Suprapubic skin (tissue), 3 donors: Measurements from ENCODE around the gene PTPRN2.

Source experiments
- POLR2A ChIP-seq, 2 donors: fragments of 450-650 bp; IDR thresholded peaks; one replicate each; pipeline ENCODE4 v1.6.1; 2017; ENCODE audit warnings: antibody characterized with exemption in 2 of 2, mild to moderate bottlenecking in 2 of 2, moderate library complexity in 2 of 2
- TF ChIP-seq, protein P1 (sequence below), 2 donors: fragments of 200-600 bp in 1 of 2; fragments of 450-650 bp in 1 of 2; sonication (generic) in 1 of 2; IDR thresholded peaks; one replicate each; pipeline ENCODE4 v1.5.1; 2016 to 2019; ENCODE audit warnings: antibody characterized with exemption in 2 of 2, mild to moderate bottlenecking in 1 of 2, moderate library complexity in 1 of 2

DNA sequence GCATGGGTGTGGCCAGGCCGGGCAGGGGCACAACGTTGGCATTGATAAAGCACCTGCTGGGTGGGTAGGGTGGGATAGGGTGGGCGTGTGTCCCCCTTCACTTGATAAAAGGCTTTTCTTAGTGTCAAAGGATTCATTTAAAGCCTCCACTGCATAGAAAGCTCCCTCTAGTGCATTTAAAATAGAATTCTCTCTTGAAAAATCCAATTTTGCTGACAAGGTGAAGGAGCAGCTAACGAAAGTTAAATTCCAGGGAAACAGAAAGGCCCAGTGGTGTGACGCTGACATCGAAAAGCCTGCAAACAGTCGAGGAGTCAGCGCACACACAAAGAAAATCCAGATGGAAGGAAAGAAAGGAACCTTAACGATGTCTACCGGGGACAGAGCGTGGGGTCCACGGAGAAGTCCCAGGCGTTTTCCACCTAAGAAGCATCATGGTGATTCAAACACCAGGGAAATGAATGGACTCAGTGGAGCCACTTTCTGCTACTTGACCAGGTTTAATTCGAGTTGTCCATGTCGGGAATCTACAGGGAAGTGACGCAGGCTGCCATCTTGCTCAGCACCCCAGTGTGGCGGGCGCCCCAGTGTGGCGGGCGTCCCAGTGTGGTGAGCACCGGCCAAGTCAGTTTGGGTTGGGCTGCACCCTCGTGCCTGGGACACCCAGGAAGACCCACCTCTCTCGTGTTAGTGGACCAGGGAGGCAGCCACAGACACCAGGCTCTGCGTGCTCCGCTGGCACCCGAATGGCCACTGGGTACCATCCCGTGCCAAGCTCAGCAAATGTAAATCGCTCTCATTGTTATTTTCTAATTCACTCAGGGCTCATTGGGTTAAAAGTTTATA, 1033.0 kb downstream of the PTPRN2 start:
- TF ChIP-seq, protein P1, sequence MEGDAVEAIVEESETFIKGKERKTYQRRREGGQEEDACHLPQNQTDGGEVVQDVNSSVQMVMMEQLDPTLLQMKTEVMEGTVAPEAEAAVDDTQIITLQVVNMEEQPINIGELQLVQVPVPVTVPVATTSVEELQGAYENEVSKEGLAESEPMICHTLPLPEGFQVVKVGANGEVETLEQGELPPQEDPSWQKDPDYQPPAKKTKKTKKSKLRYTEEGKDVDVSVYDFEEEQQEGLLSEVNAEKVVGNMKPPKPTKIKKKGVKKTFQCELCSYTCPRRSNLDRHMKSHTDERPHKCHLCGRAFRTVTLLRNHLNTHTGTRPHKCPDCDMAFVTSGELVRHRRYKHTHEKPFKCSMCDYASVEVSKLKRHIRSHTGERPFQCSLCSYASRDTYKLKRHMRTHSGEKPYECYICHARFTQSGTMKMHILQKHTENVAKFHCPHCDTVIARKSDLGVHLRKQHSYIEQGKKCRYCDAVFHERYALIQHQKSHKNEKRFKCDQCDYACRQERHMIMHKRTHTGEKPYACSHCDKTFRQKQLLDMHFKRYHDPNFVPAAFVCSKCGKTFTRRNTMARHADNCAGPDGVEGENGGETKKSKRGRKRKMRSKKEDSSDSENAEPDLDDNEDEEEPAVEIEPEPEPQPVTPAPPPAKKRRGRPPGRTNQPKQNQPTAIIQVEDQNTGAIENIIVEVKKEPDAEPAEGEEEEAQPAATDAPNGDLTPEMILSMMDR (IDR thresholded peaks at IDR 0.05), result no peak
- TF ChIP-seq POLR2A (IDR thresholded peaks at IDR 0.05), result no peak
